B cell (primary cell): ENCODE results near the gene STAT5B. TPM values are rescaled to one million over a fixed set of nuclear protein-coding genes. Genes with fewer than 3 reads are reported as not detected.

Experiments used
- ATAC-seq: fragments of 200-7000 bp; cut with Tn5 transposase; one replicate; pipeline ENCODE4 v1.10.0; 2021; ENCODE audit warnings: low read depth, mild to moderate bottlenecking, moderate number of reproducible peaks, moderate library complexity
- CTCF ChIA-PET: fragments of 350-600 bp; sonication (Branson Sonifier 250); formaldehyde crosslinking; loops from one replicate; lab custom pipeline; 2021; ENCODE audit warnings: antibody characterized with exemption, inconsistent platforms; lab: Charles Lee
- POLR2A ChIA-PET: fragments of 350-600 bp; sonication (Branson Sonifier 250); formaldehyde crosslinking; loops from one replicate; lab custom pipeline; 2021; ENCODE audit warnings: antibody characterized with exemption; lab: Charles Lee
- DNase-seq: peaks from one replicate; pipeline ENCODE4 v3.0.0; 2013
- H2AFZ ChIP-seq: 2 replicates; pipeline ENCODE4 v1.6.1; 2012; ENCODE audit warnings: mild to moderate bottlenecking, low read depth, low read length; ENCODE audit not compliant: insufficient read depth, poor library complexity, severe bottlenecking
- H3K27ac ChIP-seq, 2 donors: 1 replicate in 1 of 2; 2 replicates in 1 of 2; pipeline ENCODE4 v1.5.1; 2012 to 2013; ENCODE audit warnings: low read length in 2 of 2, mild to moderate bottlenecking in 2 of 2, moderate library complexity in 1 of 2
- H3K27me3 ChIP-seq, 4 experiments: fragments of 200-600 bp in 1 of 4; sonication (generic) in 1 of 4; replicated peaks in 1 of 4; 1 replicate in 2 of 4; 2 replicates in 2 of 4; pipeline versions ENCODE4 v1.6.1 to v1.7.0; 2013 to 2016; ENCODE audit warnings: low read length in 3 of 4, mild to moderate bottlenecking in 2 of 4, mixed read lengths in 1 of 4, moderate library complexity in 1 of 4; ENCODE audit not compliant: insufficient read depth in 4 of 4, control insufficient read depth in 3 of 4; ENCODE audit errors: control extremely low read depth in 1 of 4
- H3K36me3 ChIP-seq, 2 experiments: replicated peaks in 1 of 2; 1 replicate in 1 of 2; 2 replicates in 1 of 2; pipeline versions ENCODE4 v1.6.1 to v1.7.1; 2013; ENCODE audit warnings: low read length in 1 of 2; ENCODE audit not compliant: insufficient read depth in 2 of 2, control insufficient read depth in 1 of 2; ENCODE audit errors: control extremely low read depth in 1 of 2, extremely low read depth in 1 of 2
- H3K4me1 ChIP-seq, 2 donors: fragments of 200-600 bp in 1 of 2; sonication (generic) in 1 of 2; 1 replicate in 1 of 2; 2 replicates in 1 of 2; pipeline versions ENCODE4 v1.5.1 to v1.6.1; 2013 to 2017; ENCODE audit warnings: low read length in 2 of 2; ENCODE audit not compliant: control insufficient read depth in 2 of 2, insufficient read depth in 2 of 2
- H3K4me2 ChIP-seq: replicated peaks from 2 replicates; pipeline ENCODE3; 2012; ENCODE audit warnings: mild to moderate bottlenecking, low read depth, low read length; ENCODE audit not compliant: poor library complexity, severe bottlenecking
- H3K4me3 ChIP-seq, 5 experiments: fragments of 200-600 bp in 1 of 5; sonication (generic) in 1 of 5; 1 replicate in 3 of 5; 2 replicates in 2 of 5; pipeline versions ENCODE4 v1.5.1 to v1.7.0; 2011 to 2016; ENCODE audit warnings: low read length in 4 of 5, mild to moderate bottlenecking in 4 of 5, low read depth in 2 of 5, control low read depth in 1 of 5, moderate library complexity in 1 of 5; ENCODE audit not compliant: insufficient read depth in 1 of 5; ENCODE audit errors: control extremely low read depth in 1 of 5, extremely low read depth in 1 of 5
- H3K79me2 ChIP-seq: fragments of 200-600 bp; sonication (generic); one replicate; pipeline ENCODE4 v1.6.0; 2016; ENCODE audit warnings: low read length; ENCODE audit not compliant: control insufficient read depth, insufficient read depth
- H3K9ac ChIP-seq: fragments of 200-600 bp; sonication (generic); 2 replicates; pipeline ENCODE4 v1.6.1; 2017; ENCODE audit warnings: mild to moderate bottlenecking, low read length, moderate library complexity
- H3K9me3 ChIP-seq, 3 donors: one replicate each; pipeline versions ENCODE4 v1.6.1 to v1.7.1; 2013; ENCODE audit warnings: low read length in 2 of 3; ENCODE audit not compliant: control insufficient read depth in 2 of 3, insufficient read depth in 1 of 3; ENCODE audit errors: control extremely low read depth in 1 of 3
- H4K20me1 ChIP-seq: 2 replicates; pipeline ENCODE4 v1.6.0; 2012; ENCODE audit warnings: mild to moderate bottlenecking, low read length; ENCODE audit not compliant: insufficient read depth, control insufficient read depth, poor library complexity, severe bottlenecking
- H3K27ac Mint-ChIP-seq: one replicate; pipeline ENCODE4 v1.8.0; 2021; ENCODE audit warnings: mixed read lengths
- H3K27me3 Mint-ChIP-seq: one replicate; pipeline ENCODE4 v1.8.0; 2021; ENCODE audit warnings: mixed read lengths
- H3K4me1 Mint-ChIP-seq: one replicate; pipeline ENCODE4 v1.8.0; 2021; ENCODE audit warnings: mixed read lengths
- H3K4me3 Mint-ChIP-seq: one replicate; pipeline ENCODE4 v1.8.0; 2021; ENCODE audit warnings: mixed read lengths
- H3K9me3 Mint-ChIP-seq: one replicate; pipeline ENCODE4 v1.8.0; 2022; ENCODE audit warnings: mixed read lengths; ENCODE audit not compliant: insufficient read depth
- EZH2 ChIP-seq: IDR thresholded peaks from 2 replicates; pipeline ENCODE4 v1.6.1; 2012; ENCODE audit warnings: borderline replicate concordance, low read depth, mild to moderate bottlenecking, moderate library complexity, low read length; ENCODE audit not compliant: insufficient read depth, poor library complexity, severe bottlenecking
- WGBS: methylation state at CpG from one replicate; pipeline ENCODE4 v1.1.5; 2013; ENCODE audit warnings: missing lambda C conversion rate; ENCODE audit not compliant: insufficient coverage; 5-methylcytosine and 5-hydroxymethylcytosine counted together
- intact Hi-C: fragments of 100-400 bp; cut with micrococcal nuclease; formaldehyde crosslinking; loops from one replicate; pipeline ENCODE4 v1.10.0; 2022
- polyA plus RNA-seq: library from polyadenylated mRNA; depleted of rRNA; stranded (reverse); fragments of >200 nt; gene quantifications from 2 replicates; pipeline ENCODE4 v1.2.3, GENCODE V29; 2012
- total RNA-seq, 2 donors: library from RNA; stranded (reverse); fragments of 120-200 nt in 1 of 2; gene quantifications; 1 replicate in 1 of 2; 2 replicates in 1 of 2; pipeline versions ENCODE4 v1.2.3 to v1.2.4, GENCODE V29; 2013 to 2022
- TF ChIP-seq, protein P1 (sequence below): fragments of 200-600 bp; IDR thresholded peaks from one replicate; pipeline ENCODE4 v1.8.0; 2022; ENCODE audit warnings: antibody characterized with exemption, mild to moderate bottlenecking

Gene STAT5B
- total and polyA plus RNA-seq, 2 donors (not counting 1 experiment from before 2014, with no cell fraction given): 70.0 to 103 TPM

DNA sequence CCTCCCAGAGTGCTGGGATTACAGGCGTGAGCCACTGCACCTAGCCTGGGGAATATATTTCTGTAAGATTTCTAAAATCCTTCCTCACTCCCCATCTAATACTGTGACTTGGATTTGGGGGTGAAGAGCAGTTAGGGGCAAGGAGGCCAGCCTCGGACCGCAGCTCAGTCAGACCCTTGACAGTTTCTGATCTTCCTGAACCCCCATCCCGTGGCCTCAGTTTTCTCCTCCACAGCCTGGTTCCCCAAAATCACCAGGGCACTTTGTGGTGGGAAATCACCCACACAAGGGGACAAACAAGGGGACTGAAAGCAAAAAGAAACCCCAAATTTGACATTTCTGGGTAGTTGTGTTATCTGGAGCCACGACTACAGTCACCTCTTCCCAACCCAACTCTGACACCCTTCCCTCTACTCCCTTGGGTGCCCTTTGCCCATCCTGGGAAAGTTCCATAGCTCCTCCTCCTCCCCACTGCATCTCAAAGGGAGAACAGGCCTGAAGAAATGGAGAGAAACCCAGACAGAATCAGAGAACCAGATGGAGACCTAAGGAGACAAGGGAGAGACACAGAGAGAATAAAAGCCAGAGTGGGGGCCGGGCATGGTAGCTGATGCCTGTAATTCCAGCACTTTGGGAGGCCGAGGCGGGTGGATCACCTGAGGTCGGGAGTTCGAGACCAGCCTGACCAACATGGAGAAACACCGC is 9.3 kb upstream of the STAT5B start:
- Histone ChIP-seq H3K9me3 (no peaks in the 10 kb centered on the region), H2AFZ (no peak overlapping the region), H3K4me1 (peaks cover 24 to 36% of the 10 kb centered on the region in 2 donors), H3K27ac (no peak overlapping the region), H4K20me1 (no peaks in the 10 kb centered on the region), H3K36me3 (no peaks in the 10 kb centered on the region), H3K27me3 (no peaks in the 10 kb centered on the region), H3K4me3 (no peak overlapping the region), H3K4me2 (no peak overlapping the region), H3K9ac (no peak overlapping the region), H3K79me2 (peaks cover 11% of the 10 kb centered on the region)
- WGBS: 86% methylated on average over 1 of the region's 11 CpGs
- H3K4me3 Mint-ChIP-seq: no peak overlapping the region
- CTCF ChIA-PET: no interaction called here
- no peak for TF ChIP-seq EZH2
- TF ChIP-seq, protein P1, sequence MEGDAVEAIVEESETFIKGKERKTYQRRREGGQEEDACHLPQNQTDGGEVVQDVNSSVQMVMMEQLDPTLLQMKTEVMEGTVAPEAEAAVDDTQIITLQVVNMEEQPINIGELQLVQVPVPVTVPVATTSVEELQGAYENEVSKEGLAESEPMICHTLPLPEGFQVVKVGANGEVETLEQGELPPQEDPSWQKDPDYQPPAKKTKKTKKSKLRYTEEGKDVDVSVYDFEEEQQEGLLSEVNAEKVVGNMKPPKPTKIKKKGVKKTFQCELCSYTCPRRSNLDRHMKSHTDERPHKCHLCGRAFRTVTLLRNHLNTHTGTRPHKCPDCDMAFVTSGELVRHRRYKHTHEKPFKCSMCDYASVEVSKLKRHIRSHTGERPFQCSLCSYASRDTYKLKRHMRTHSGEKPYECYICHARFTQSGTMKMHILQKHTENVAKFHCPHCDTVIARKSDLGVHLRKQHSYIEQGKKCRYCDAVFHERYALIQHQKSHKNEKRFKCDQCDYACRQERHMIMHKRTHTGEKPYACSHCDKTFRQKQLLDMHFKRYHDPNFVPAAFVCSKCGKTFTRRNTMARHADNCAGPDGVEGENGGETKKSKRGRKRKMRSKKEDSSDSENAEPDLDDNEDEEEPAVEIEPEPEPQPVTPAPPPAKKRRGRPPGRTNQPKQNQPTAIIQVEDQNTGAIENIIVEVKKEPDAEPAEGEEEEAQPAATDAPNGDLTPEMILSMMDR: no peak
- POLR2A ChIA-PET: interaction anchor here (1.3 kb wide), 1 partner anchor 319 kb away, joined by 5 read pairs; the partner anchor contains the start of gene CNP
- peak overlapping the region; percentile 56 for H3K27ac Mint-ChIP-seq
- ATAC-seq (no peak), DNase-seq (no peak)
- intact Hi-C loops: no loop called here
- no peaks in the 10 kb centered on the region for H3K9me3 Mint-ChIP-seq
- no peaks in the 10 kb centered on the region for H3K27me3 Mint-ChIP-seq
- H3K4me1 Mint-ChIP-seq: peaks cover 35% of the 10 kb centered on the region

DNA sequence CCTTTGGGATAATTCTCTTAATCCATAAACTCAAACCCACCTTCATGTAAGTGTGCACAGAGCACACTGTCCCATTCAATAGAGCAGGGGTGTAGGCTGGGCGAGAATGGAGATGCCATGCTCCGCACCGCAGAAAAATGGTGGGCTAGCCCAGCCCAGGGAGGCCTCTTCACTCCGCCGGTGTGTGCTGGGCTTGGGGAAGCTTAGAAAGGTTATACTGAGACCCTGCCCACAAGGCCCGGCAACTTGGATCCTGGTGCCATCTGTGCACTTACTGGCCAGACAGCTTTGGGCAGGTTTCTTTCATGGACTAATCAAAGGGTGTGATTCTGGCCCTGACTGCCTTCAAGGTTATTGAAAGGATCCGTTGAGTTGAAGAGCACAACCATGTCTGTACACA is 8.4 kb upstream of the STAT5B start:
- H3K9me3 Mint-ChIP-seq: no peaks in the 10 kb centered on the region
- WGBS: 100% methylated on average over 5 of the region's 7 CpGs
- peaks cover 23 to 29% of the 10 kb centered on the region in 2 donors for H3K4me1 ChIP-seq
- H3K27me3 ChIP-seq: no peaks in the 10 kb centered on the region
- no peak overlapping the region for H2AFZ ChIP-seq
- DNase-seq (no peak), ATAC-seq (no peak)
- H3K4me3 ChIP-seq: no peak overlapping the region
- H3K27me3 Mint-ChIP-seq: no peaks in the 10 kb centered on the region
- H3K27ac ChIP-seq: no peak overlapping the region
- no peaks in the 10 kb centered on the region for H4K20me1 ChIP-seq
- H3K9me3 ChIP-seq: no peaks in the 10 kb centered on the region
- H3K4me3 Mint-ChIP-seq: no peak overlapping the region
- H3K4me2 ChIP-seq: no peak overlapping the region
- peaks cover 26% of the 10 kb centered on the region for H3K4me1 Mint-ChIP-seq
- H3K79me2 ChIP-seq: peaks cover 11% of the 10 kb centered on the region
- ChIA-PET POLR2A (interaction anchor here (0.7 kb wide), 2 partner anchors 37 to 121 kb away, joined by 3 read pairs; no protein-coding TSS in a partner anchor), CTCF (no interaction called here)
- no peak overlapping the region for H3K27ac Mint-ChIP-seq
- intact Hi-C loops: no loop called here
- no peak overlapping the region for H3K9ac ChIP-seq
- H3K36me3 ChIP-seq: no peaks in the 10 kb centered on the region
- TF ChIP-seq, protein P1: no peak
- no peak for TF ChIP-seq EZH2
